ENCODE measurements around the gene MIPEP.
A peak's percentile ranks its signal among the peaks of the same experiment; 100 is the strongest.

Gene MIPEP

GRCh38 chr13:23715092-23715761 is 174.0 kb downstream of the MIPEP start:
- no peak for DNase-seq (ENCODE audit: low read depth)

- DNase-seq (ENCODE audit: low read depth), result no peak
These were observed 174.5 kb downstream of the MIPEP start for GRCh38 chr13:23714672-23715071.

- DNase-seq (ENCODE audit: low read depth), result no peak
These were observed 177.8 kb downstream of the MIPEP start for GRCh38 chr13:23711355-23711754.

GRCh38 chr13:23710366-23710765 is 178.8 kb downstream of the MIPEP start:
- no peak for DNase-seq (ENCODE audit: low read depth)

- DNase-seq (ENCODE audit: low read depth), result no peak
These were observed 179.7 kb downstream of the MIPEP start for GRCh38 chr13:23709536-23709935.

GRCh38 chr13:23707674-23708073 is 181.5 kb downstream of the MIPEP start:
- DNase-seq (ENCODE audit: low read depth), result no peak

GRCh38 chr13:23705583-23705982 is 183.6 kb downstream of the MIPEP start:
- DNase-seq (ENCODE audit: low read depth), result no peak

GRCh38 chr13:23703246-23703860 is 185.8 kb downstream of the MIPEP start:
- DNase-seq (ENCODE audit: low read depth), result no peak

- DNase-seq (ENCODE audit: low read depth), result no peak
These were observed 187.6 kb downstream of the MIPEP start for GRCh38 chr13:23701636-23702035.

GRCh38 chr13:23701186-23701585 is 188.0 kb downstream of the MIPEP start:
- DNase-seq (ENCODE audit: low read depth), result no peak

- no peak for DNase-seq (ENCODE audit: low read depth)
These were observed 189.9 kb downstream of the MIPEP start for GRCh38 chr13:23699271-23699670.

- no peak for DNase-seq (ENCODE audit: low read depth)
These were observed 191.4 kb downstream of the MIPEP start for GRCh38 chr13:23697772-23698313.

GRCh38 chr13:23696610-23697009 is 192.6 kb downstream of the MIPEP start:
- DNase-seq (ENCODE audit: low read depth), result no peak

- DNase-seq (ENCODE audit: low read depth), result peak; percentile 35
These were observed 193.3 kb downstream of the MIPEP start for GRCh38 chr13:23695711-23696464.

GRCh38 chr13:23695196-23695595 is 194.0 kb downstream of the MIPEP start:
- DNase-seq (ENCODE audit: low read depth), result no peak

- no peak for DNase-seq (ENCODE audit: low read depth)
These were observed 196.4 kb downstream of the MIPEP start for GRCh38 chr13:23692816-23693215.

- DNase-seq (ENCODE audit: low read depth), result no peak
These were observed 198.5 kb downstream of the MIPEP start for GRCh38 chr13:23690668-23691067.

GRCh38 chr13:23688336-23688735 is 200.9 kb downstream of the MIPEP start:
- no peak for DNase-seq (ENCODE audit: low read depth)

- no peak for DNase-seq (ENCODE audit: low read depth)
These were observed 201.6 kb downstream of the MIPEP start for GRCh38 chr13:23687614-23688013.

GRCh38 chr13:23686948-23687347 is 202.3 kb downstream of the MIPEP start:
- DNase-seq (ENCODE audit: low read depth), result no peak

- no peak for DNase-seq (ENCODE audit: low read depth)
These were observed 203.8 kb downstream of the MIPEP start for GRCh38 chr13:23685416-23685815.

- DNase-seq (ENCODE audit: low read depth), result no peak
These were observed 204.6 kb downstream of the MIPEP start for GRCh38 chr13:23684647-23685046.

GRCh38 chr13:23683084-23683483 is 206.1 kb downstream of the MIPEP start:
- DNase-seq (ENCODE audit: low read depth), result no peak
